Keratinocyte (primary cell): ENCODE results near the gene HEATR1. TPM values are rescaled to one million over a fixed set of nuclear protein-coding genes. Genes with fewer than 3 reads are reported as not detected.

ENCODE experiments used
- DNase-seq: peaks from one replicate; pipeline ENCODE4 v3.0.0-alpha.2; 2011; ENCODE audit warnings: low read depth, missing footprints, low spot score
- FAIRE-seq: peaks from 2 replicates; lab custom pipeline; 2011; peaks lifted over from hg19 to GRCh38; lab: Jason Lieb, UNC
- H2AFZ ChIP-seq: 2 replicates; pipeline ENCODE4 v1.6.0; 2012; ENCODE audit warnings: low read length, control low read depth, inconsistent platforms; ENCODE audit not compliant: control insufficient read depth
- H3K27ac ChIP-seq: 2 replicates; pipeline ENCODE4 v1.5.1; 2011; ENCODE audit warnings: low read length; ENCODE audit not compliant: control insufficient read depth, insufficient read depth
- H3K27me3 ChIP-seq: 3 replicates; pipeline ENCODE4 v1.6.0; 2011; ENCODE audit warnings: low read length; ENCODE audit not compliant: control insufficient read depth, insufficient read depth; ENCODE audit errors: extremely low read depth
- H3K36me3 ChIP-seq, 2 experiments: 2 replicates in 1 of 2; 3 replicates in 1 of 2; pipeline ENCODE4 v1.5.1; 2011; ENCODE audit warnings: low read length in 2 of 2, mild to moderate bottlenecking in 1 of 2; ENCODE audit not compliant: control insufficient read depth in 2 of 2, insufficient read depth in 2 of 2; ENCODE audit errors: extremely low read depth in 1 of 2
- H3K4me1 ChIP-seq: 3 replicates; pipeline ENCODE4 v1.5.1; 2011; ENCODE audit warnings: low read length; ENCODE audit not compliant: control insufficient read depth, insufficient read depth; ENCODE audit errors: extremely low read depth
- H3K4me2 ChIP-seq: 3 replicates; pipeline ENCODE4 v1.6.0; 2011; ENCODE audit warnings: low read depth, low read length; ENCODE audit not compliant: control insufficient read depth, insufficient read depth; ENCODE audit errors: extremely low read depth
- H3K4me3 ChIP-seq, 3 experiments: fragments of 200-600 bp in 1 of 3; sonication (generic) in 1 of 3; 2 replicates in 2 of 3; 3 replicates in 1 of 3; pipeline ENCODE4 v1.5.1; 2011 to 2016; ENCODE audit warnings: low read length in 3 of 3, mild to moderate bottlenecking in 3 of 3, control low read depth in 2 of 3, inconsistent platforms in 1 of 3, low read depth in 1 of 3, mixed read lengths in 1 of 3, mixed run types in 1 of 3, moderate library complexity in 1 of 3; ENCODE audit not compliant: control insufficient read depth in 2 of 3, insufficient read depth in 2 of 3; ENCODE audit errors: extremely low read depth in 1 of 3
- H3K79me2 ChIP-seq: 2 replicates; pipeline ENCODE4 v1.6.0; 2012; ENCODE audit warnings: low read length; ENCODE audit not compliant: control insufficient read depth, insufficient read depth
- H3K9ac ChIP-seq: 3 replicates; pipeline ENCODE4 v1.6.0; 2011; ENCODE audit warnings: low read length; ENCODE audit not compliant: control insufficient read depth, insufficient read depth; ENCODE audit errors: extremely low read depth
- H3K9me1 ChIP-seq: 3 replicates; pipeline ENCODE4 v1.6.0; 2011; ENCODE audit warnings: low read length; ENCODE audit not compliant: control insufficient read depth, insufficient read depth; ENCODE audit errors: extremely low read depth
- H3K9me3 ChIP-seq: 2 replicates; pipeline ENCODE4 v1.5.1; 2012; ENCODE audit warnings: low read depth, low read length; ENCODE audit not compliant: control insufficient read depth
- H4K20me1 ChIP-seq: 3 replicates; pipeline ENCODE4 v1.6.0; 2011; ENCODE audit warnings: low read length; ENCODE audit not compliant: control insufficient read depth, insufficient read depth; ENCODE audit errors: extremely low read depth
- CTCF ChIP-seq, 3 experiments: IDR thresholded peaks in 1 of 3; conservative IDR thresholded peaks in 1 of 3; optimal IDR thresholded peaks in 1 of 3; 2 replicates in 2 of 3; 3 replicates in 1 of 3; pipeline versions ENCODE3 to v1.5.1; 2011; ENCODE audit warnings: low read length in 3 of 3, mild to moderate bottlenecking in 3 of 3, moderate library complexity in 2 of 3, control low read depth in 1 of 3, inconsistent platforms in 1 of 3; ENCODE audit not compliant: insufficient read depth in 2 of 3; ENCODE audit errors: extremely low read depth in 1 of 3
- EZH2 ChIP-seq: IDR thresholded peaks from one replicate; pipeline ENCODE4 v1.6.1; 2012; ENCODE audit warnings: inconsistent platforms, mild to moderate bottlenecking, low read length, moderate library complexity
- dilution Hi-C: fragments of 300-500 bp; cut with MboI; formaldehyde crosslinking; loops from one replicate; pipeline ENCODE4 v1.7.0; 2020; ENCODE audit warnings: low sequenced_read_pairs; ENCODE audit not compliant: extremely low pct_ligation_motif_present
- polyA plus RNA-seq, 5 experiments: library from polyadenylated mRNA; depleted of rRNA in 3 of 5; stranded (reverse) in 3 of 5; stranded (forward) in 1 of 5; unstranded in 1 of 5; fragments of >200 nt; gene quantifications; 1 replicate in 1 of 5; 2 replicates in 3 of 5; 3 replicates in 1 of 5; pipeline versions ENCODE4 v1.2.1 to v1.2.3, GENCODE V29; 2011 to 2012; ENCODE audit warnings: missing spikeins in 2 of 5, low read depth in 1 of 5, low replicate concordance in 1 of 5

HEATR1 gene
- polyA plus RNA-seq, 1 donor (not counting 4 experiments of a cell fraction or from before 2014, with no cell fraction given): 19.5 TPM

GRCh38 chr1:236590553-236591150 is 13.7 kb downstream of the HEATR1 start:
- H3K4me3 ChIP-seq: no peak overlapping the region
- DNase-seq: no peak
- no peaks in the 10 kb centered on the region for H3K9me1 ChIP-seq
- H3K36me3 ChIP-seq: peaks cover 8 to 17% of the 10 kb centered on the region in 2 experiments
- no peaks in the 10 kb centered on the region for H3K79me2 ChIP-seq
- no peak overlapping the region for H2AFZ ChIP-seq
- no peaks in the 10 kb centered on the region for H3K9me3 ChIP-seq
- TF ChIP-seq EZH2 (no peak), CTCF (optimal IDR thresholded peaks at IDR 0.05 in 1 of 3, IDR thresholded peaks at IDR 0.05 in 1 of 3, conservative IDR thresholded peaks at IDR 0.05 in 1 of 3; ENCODE audit: extremely low read depth in 1 of 3, insufficient read depth in 2 of 3, low read length in 3 of 3) (no peak)
- H3K27ac ChIP-seq: no peak overlapping the region
- dilution Hi-C loops: no loop called here
- H3K27me3 ChIP-seq: no peaks in the 10 kb centered on the region
- FAIRE-seq: no peak
- no peaks in the 10 kb centered on the region for H4K20me1 ChIP-seq
- no peak overlapping the region for H3K4me2 ChIP-seq
- H3K4me1 ChIP-seq: no peaks in the 10 kb centered on the region
- H3K9ac ChIP-seq: no peak overlapping the region

GRCh38 chr1:236589531-236589930 is 14.8 kb downstream of the HEATR1 start:
- H3K9ac ChIP-seq: no peak overlapping the region
- no peaks in the 10 kb centered on the region for H3K27me3 ChIP-seq
- H3K27ac ChIP-seq: no peak overlapping the region
- no peak overlapping the region for H3K4me2 ChIP-seq
- no peaks in the 10 kb centered on the region for H3K4me1 ChIP-seq
- H4K20me1 ChIP-seq: no peaks in the 10 kb centered on the region
- no peak overlapping the region for H3K4me3 ChIP-seq
- no peaks in the 10 kb centered on the region for H3K79me2 ChIP-seq
- no peak overlapping the region for H2AFZ ChIP-seq
- no peak for DNase-seq
- H3K36me3 ChIP-seq: peaks cover 11 to 17% of the 10 kb centered on the region in 2 experiments
- no peaks in the 10 kb centered on the region for H3K9me1 ChIP-seq
- TF ChIP-seq CTCF (optimal IDR thresholded peaks at IDR 0.05 in 1 of 3, IDR thresholded peaks at IDR 0.05 in 1 of 3, conservative IDR thresholded peaks at IDR 0.05 in 1 of 3; ENCODE audit: extremely low read depth in 1 of 3, insufficient read depth in 2 of 3, low read length in 3 of 3) (no peak), EZH2 (no peak)
- no peak for FAIRE-seq
- dilution Hi-C loops: no loop called here
- no peaks in the 10 kb centered on the region for H3K9me3 ChIP-seq
